Endometrial microvascular endothelial cells (primary cell): ENCODE measurements around the gene TYSND1. TPM values are rescaled to one million over a fixed set of nuclear protein-coding genes. Genes with fewer than 3 reads are reported as not detected.
"Not testable (repeated sequence)": the region's sequence is repeated elsewhere in the genome, so short reads cannot be mapped to it uniquely, and the experiment has no call there.

Experiments used
- in situ Hi-C: cut with HindIII; loops from 2 replicates; pipeline ENCODE4 v1.10.0; 2017; ENCODE audit warnings: low sequenced_read_pairs, low pct_unique_long_range_greater_than_20kb; ENCODE audit errors: inconsistent ontology term
- total RNA-seq: library from RNA; depleted of rRNA; stranded (reverse); fragments of >200 nt; gene quantifications from one replicate; pipeline ENCODE4 v1.2.3, GENCODE V29; 2015; ENCODE audit errors: inconsistent ontology term

Gene TYSND1, protein sequence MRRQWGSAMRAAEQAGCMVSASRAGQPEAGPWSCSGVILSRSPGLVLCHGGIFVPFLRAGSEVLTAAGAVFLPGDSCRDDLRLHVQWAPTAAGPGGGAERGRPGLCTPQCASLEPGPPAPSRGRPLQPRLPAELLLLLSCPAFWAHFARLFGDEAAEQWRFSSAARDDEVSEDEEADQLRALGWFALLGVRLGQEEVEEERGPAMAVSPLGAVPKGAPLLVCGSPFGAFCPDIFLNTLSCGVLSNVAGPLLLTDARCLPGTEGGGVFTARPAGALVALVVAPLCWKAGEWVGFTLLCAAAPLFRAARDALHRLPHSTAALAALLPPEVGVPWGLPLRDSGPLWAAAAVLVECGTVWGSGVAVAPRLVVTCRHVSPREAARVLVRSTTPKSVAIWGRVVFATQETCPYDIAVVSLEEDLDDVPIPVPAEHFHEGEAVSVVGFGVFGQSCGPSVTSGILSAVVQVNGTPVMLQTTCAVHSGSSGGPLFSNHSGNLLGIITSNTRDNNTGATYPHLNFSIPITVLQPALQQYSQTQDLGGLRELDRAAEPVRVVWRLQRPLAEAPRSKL
- total RNA-seq, result 7.0 TPM

- in situ Hi-C loops, result no loop called here
Measured at GRCh38 chr10:70146489-70147258, at the start of gene TYSND1. Gene TYSND1, minus strand, starts transcription at chr10:70146700. Its CDS starts 114 bp downstream, at chr10:70146586.

DNA sequence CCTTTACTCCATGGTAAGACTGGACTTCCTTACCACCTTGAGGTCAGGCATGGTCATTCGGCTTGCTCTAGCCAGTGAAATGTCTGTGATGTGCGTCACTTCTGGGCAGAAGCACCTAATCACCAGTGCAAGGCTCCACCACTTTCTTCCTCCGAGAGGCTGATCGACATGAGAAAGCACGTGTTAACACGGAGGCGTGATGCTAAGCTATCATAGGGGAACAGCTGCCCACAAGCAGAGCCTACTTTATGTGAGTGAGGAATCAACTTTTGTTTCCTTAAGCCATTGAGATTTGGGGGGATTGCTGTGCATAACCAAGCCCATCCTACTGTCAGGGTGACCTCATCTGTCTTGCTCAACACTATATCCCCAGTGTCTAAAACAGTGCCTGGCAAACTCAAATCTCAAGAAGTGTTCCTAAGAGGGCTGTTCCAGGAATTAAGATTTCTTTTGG, 46.9 kb upstream of the TYSND1 start:
- in situ Hi-C loops, result no loop called here

GRCh38 chr10:70192326-70192968, 45.9 kb upstream of the TYSND1 start:
- in situ Hi-C loops, result no loop called here

DNA sequence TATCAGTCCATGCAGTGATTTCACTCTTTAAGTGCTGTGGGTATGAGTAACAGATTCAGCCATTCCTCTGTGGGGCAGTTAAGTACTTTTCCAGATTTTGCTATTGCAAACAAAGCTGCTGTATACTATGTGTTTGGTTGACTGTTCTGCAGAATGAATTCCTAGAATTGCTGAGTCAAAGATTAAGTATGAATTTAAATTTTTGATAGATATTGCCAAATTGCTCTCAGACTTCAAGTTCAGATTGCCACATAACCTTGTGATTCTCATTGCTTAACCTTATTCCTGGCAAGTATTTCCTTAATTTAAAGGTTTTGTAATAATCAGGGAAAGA, 45.4 kb upstream of the TYSND1 start:
- in situ Hi-C loops, result no loop called here

GRCh38 chr10:70191161-70191971, 44.9 kb upstream of the TYSND1 start:
- in situ Hi-C loops, result no loop called here

GRCh38 chr10:70190581-70190980, 44.1 kb upstream of the TYSND1 start:
- in situ Hi-C loops, result no loop called here

GRCh38 chr10:70190102-70190501, 43.6 kb upstream of the TYSND1 start:
- in situ Hi-C loops, result no loop called here

- in situ Hi-C loops, result no loop called here
Measured at GRCh38 chr10:70188768-70189167, 42.3 kb upstream of the TYSND1 start.

GRCh38 chr10:70186571-70186970, 40.1 kb upstream of the TYSND1 start:
- in situ Hi-C loops, result no loop called here

GRCh38 chr10:70186090-70186489, 39.6 kb upstream of the TYSND1 start:
- in situ Hi-C loops, result no loop called here

DNA sequence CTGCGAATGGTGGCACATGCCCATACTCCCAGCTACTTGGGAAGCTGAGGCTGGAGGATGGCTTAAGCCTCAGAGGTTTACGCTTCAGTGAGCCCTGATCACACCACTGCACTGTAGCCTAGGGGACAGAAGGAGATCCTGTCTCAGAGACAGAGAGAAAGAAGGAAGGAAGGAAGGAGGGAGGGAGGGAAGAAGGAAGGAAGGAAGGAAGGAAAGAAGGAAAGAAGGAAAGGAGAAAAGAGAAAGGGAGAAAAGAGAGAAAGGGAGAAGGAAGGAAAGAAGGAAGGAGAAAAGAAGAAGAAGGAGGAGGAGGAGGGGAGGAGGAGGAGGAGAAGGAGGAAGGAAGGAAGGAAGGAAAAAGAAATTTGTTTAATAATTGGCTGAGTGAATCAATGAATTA, 36.8 kb upstream of the TYSND1 start:
- in situ Hi-C loops, result no loop called here

- in situ Hi-C loops, result not testable (repeated sequence)
Measured at GRCh38 chr10:70179209-70179608, 32.7 kb upstream of the TYSND1 start.

- in situ Hi-C loops, result no loop called here
Measured at GRCh38 chr10:70178139-70178725, 31.7 kb upstream of the TYSND1 start.

DNA sequence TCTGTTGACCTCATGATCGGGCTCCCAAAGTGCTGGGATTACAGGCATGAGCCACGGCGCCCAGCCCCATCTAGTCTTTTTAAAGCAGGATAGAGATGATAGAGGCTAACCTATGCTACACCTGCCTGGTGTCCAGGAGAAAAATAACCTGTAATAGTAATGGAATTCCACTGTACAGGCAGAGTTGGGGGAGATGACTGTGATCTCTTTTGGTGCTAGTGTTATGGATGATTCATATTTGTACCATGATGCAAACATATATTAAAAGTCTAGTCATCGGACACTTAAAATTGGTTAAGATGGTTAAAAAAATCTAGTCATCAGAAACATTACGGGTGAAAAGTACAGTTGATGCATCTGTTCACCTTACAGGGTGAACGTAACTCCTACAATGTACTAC, 29.9 kb upstream of the TYSND1 start:
- in situ Hi-C loops, result no loop called here

DNA sequence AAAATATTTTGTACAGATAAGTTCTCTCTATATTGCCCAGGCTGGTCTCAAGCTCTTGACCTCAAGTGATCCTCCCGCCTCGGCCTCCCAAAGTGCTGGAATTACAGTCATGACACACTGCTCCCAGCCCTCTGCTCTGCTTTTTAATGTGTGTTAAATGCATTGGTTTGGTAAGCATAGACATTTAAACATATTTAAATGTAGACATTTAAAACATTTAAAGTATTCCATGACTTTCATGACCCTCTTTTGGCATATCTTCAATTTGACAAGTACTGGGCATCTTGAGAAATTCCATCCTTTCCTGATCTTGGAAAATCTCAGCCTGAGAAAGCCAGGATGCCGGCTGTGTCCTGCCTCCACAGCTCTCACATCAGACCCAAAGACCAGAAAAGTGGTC, 29.0 kb upstream of the TYSND1 start:
- in situ Hi-C loops, result no loop called here

DNA sequence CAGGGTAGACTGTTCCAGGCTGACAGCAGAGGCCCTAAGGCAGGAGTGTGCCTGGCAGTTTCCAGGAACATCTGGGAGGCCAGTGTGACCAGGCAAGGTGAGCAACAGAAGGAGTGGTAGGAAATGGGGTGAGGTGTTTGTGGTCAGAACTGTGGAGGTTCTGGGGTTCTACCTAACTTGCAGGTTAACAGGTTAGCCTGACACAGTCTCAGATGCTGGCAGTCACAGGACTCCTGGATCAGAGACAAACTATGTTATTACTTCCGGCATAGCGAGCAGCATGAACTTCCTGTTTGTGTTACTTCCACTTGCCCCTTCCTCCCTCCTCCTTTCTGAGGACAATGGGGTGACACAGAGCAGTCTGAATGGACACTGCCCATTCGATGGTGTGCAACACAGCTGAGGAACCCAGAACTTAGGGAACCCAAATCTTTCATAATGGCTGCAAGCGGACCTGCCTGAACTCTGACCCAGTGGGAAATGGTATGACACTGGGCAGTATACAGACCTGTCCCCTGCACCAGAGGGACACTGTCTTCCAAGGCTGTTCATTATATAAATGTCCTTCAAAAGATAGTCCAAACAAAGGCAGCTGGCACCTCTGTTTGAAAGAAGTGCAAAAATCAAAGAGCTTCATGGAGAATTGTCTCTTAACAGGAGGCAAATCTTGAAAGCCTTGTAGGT, 27.7 kb upstream of the TYSND1 start:
- in situ Hi-C loops, result no loop called here

- in situ Hi-C loops, result no loop called here
Measured at GRCh38 chr10:70169649-70170364, 23.3 kb upstream of the TYSND1 start.
